ENCODE measurements around the gene TM6SF1. TPM values are rescaled to one million over a fixed set of nuclear protein-coding genes. Genes with fewer than 3 reads are reported as not detected.

Gene TM6SF1
- total RNA-seq, 1 experiment from 2014 or later: not detected

- BruUV-seq (replicated peaks): no TSS peak
- no peak overlapping the region for H3K4me3 ChIP-seq (ENCODE audit: low read depth, low read length)
- H3K36me3 ChIP-seq (ENCODE audit: control insufficient read depth, insufficient read depth, low read length): no peaks in the 10 kb centered on the region
- intact Hi-C loops (cut with micrococcal nuclease; ENCODE audit: unreplicated experiment): no loop called here
- H3K9me3 ChIP-seq: no peaks in the 10 kb centered on the region
- no peaks in the 10 kb centered on the region for H3K4me1 ChIP-seq
- Mint-ChIP-seq H3K9me3 (ENCODE audit: unreplicated experiment) (peaks cover 10% of the 10 kb centered on the region), H3K27ac (ENCODE audit: unreplicated experiment) (no peak overlapping the region), H3K27me3 (ENCODE audit: insufficient read depth, unreplicated experiment) (peaks cover 4% of the 10 kb centered on the region), H3K36me3 (ENCODE audit: insufficient read depth, unreplicated experiment) (no peaks in the 10 kb centered on the region), H3K4me1 (ENCODE audit: low read depth, unreplicated experiment) (no peaks in the 10 kb centered on the region), H3K4me3 (ENCODE audit: unreplicated experiment) (no peak overlapping the region)
- H3K27me3 ChIP-seq (replicated peaks; ENCODE audit: control insufficient read depth, insufficient read depth, low read length): no peaks in the 10 kb centered on the region; the same call in 1 of the 2 replicates
- TF ChIP-seq, protein P1, sequence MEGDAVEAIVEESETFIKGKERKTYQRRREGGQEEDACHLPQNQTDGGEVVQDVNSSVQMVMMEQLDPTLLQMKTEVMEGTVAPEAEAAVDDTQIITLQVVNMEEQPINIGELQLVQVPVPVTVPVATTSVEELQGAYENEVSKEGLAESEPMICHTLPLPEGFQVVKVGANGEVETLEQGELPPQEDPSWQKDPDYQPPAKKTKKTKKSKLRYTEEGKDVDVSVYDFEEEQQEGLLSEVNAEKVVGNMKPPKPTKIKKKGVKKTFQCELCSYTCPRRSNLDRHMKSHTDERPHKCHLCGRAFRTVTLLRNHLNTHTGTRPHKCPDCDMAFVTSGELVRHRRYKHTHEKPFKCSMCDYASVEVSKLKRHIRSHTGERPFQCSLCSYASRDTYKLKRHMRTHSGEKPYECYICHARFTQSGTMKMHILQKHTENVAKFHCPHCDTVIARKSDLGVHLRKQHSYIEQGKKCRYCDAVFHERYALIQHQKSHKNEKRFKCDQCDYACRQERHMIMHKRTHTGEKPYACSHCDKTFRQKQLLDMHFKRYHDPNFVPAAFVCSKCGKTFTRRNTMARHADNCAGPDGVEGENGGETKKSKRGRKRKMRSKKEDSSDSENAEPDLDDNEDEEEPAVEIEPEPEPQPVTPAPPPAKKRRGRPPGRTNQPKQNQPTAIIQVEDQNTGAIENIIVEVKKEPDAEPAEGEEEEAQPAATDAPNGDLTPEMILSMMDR (IDR thresholded peaks at IDR 0.05; ENCODE audit: insufficient read depth in 1 of 2, low read depth in 1 of 2, low read length in 1 of 2, severe bottlenecking in 1 of 2, unreplicated experiment in 1 of 2): no peak
- CTCF ChIA-PET: no interaction called here
- DNase-seq: no peak
- POLR2A ChIA-PET: no interaction called here
Observed at GRCh38 chr15:83112233-83112955, 4.9 kb downstream of the TM6SF1 start.

DNA sequence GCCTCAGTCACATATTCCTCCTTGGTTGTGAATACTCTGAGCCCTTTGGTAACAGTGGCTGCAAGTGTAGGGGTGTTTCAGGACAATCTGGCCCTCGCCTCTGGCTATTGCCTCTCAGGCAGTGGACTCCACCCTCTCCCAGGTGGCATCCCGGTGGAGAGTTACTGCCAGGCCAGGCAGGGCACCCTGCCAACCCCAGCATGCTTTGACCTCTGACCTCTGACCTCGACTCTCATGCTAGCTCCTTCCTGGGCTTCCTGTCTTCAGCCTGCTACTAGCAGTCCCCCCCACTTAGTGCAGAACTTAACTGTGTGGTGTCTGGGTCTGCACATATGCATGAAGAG is 5.5 kb downstream of the TM6SF1 start:
- H3K27me3 ChIP-seq (replicated peaks; ENCODE audit: control insufficient read depth, insufficient read depth, low read length): no peaks in the 10 kb centered on the region; the same call in 1 of the 2 replicates
- ChIA-PET POLR2A (no interaction called here), CTCF (no interaction called here)
- H3K36me3 Mint-ChIP-seq (ENCODE audit: insufficient read depth, unreplicated experiment): no peaks in the 10 kb centered on the region
- TF ChIP-seq, protein P1 (IDR thresholded peaks at IDR 0.05; ENCODE audit: insufficient read depth in 1 of 2, low read depth in 1 of 2, low read length in 1 of 2, severe bottlenecking in 1 of 2, unreplicated experiment in 1 of 2): no peak
- intact Hi-C loops (cut with micrococcal nuclease; ENCODE audit: unreplicated experiment): no loop called here
- H3K27ac Mint-ChIP-seq (ENCODE audit: unreplicated experiment): no peak overlapping the region
- H3K36me3 ChIP-seq (ENCODE audit: control insufficient read depth, insufficient read depth, low read length): no peaks in the 10 kb centered on the region
- peaks cover 4% of the 10 kb centered on the region for H3K27me3 Mint-ChIP-seq (ENCODE audit: insufficient read depth, unreplicated experiment)
- no peak for DNase-seq
- H3K4me1 ChIP-seq: no peaks in the 10 kb centered on the region
- no peaks in the 10 kb centered on the region for H3K4me1 Mint-ChIP-seq (ENCODE audit: low read depth, unreplicated experiment)
- no peak overlapping the region for H3K4me3 Mint-ChIP-seq (ENCODE audit: unreplicated experiment)
- no peaks in the 10 kb centered on the region for H3K9me3 ChIP-seq
- H3K4me3 ChIP-seq (ENCODE audit: low read depth, low read length): no peak overlapping the region
- no TSS peak for BruUV-seq (replicated peaks)
- peaks cover 10% of the 10 kb centered on the region for H3K9me3 Mint-ChIP-seq (ENCODE audit: unreplicated experiment)

- peaks cover 4% of the 10 kb centered on the region for H3K27me3 Mint-ChIP-seq (ENCODE audit: insufficient read depth, unreplicated experiment)
- TF ChIP-seq, protein P1 (IDR thresholded peaks at IDR 0.05; ENCODE audit: insufficient read depth in 1 of 2, low read depth in 1 of 2, low read length in 1 of 2, severe bottlenecking in 1 of 2, unreplicated experiment in 1 of 2): no peak
- no peaks in the 10 kb centered on the region for H3K36me3 ChIP-seq (ENCODE audit: control insufficient read depth, insufficient read depth, low read length)
- H3K4me3 ChIP-seq (ENCODE audit: low read depth, low read length): no peak overlapping the region
- H3K27ac Mint-ChIP-seq (ENCODE audit: unreplicated experiment): no peak overlapping the region
- no peak overlapping the region for H3K4me3 Mint-ChIP-seq (ENCODE audit: unreplicated experiment)
- BruUV-seq (replicated peaks): no TSS peak
- no peaks in the 10 kb centered on the region for H3K9me3 ChIP-seq
- no peaks in the 10 kb centered on the region for H3K4me1 Mint-ChIP-seq (ENCODE audit: low read depth, unreplicated experiment)
- DNase-seq: no peak
- POLR2A ChIA-PET: no interaction called here
- H3K4me1 ChIP-seq: no peaks in the 10 kb centered on the region
- CTCF ChIA-PET: no interaction called here
- H3K27me3 ChIP-seq (replicated peaks; ENCODE audit: control insufficient read depth, insufficient read depth, low read length): no peaks in the 10 kb centered on the region; the same call in 1 of the 2 replicates
- peaks cover 10% of the 10 kb centered on the region for H3K9me3 Mint-ChIP-seq (ENCODE audit: unreplicated experiment)
- intact Hi-C loops (cut with micrococcal nuclease; ENCODE audit: unreplicated experiment): no loop called here
- H3K36me3 Mint-ChIP-seq (ENCODE audit: insufficient read depth, unreplicated experiment): no peaks in the 10 kb centered on the region
Observed at GRCh38 chr15:83113881-83114674, 6.6 kb downstream of the TM6SF1 start.
